Trophoblast cell (in vitro differentiated cells and primary cell): ENCODE measurements around the gene C14orf132.

ENCODE experiments used
- DNase-seq, 2 donors: peaks; one replicate each; pipeline ENCODE4 v3.0.0-alpha.2; 2016
- H2AFZ ChIP-seq: 2 replicates; pipeline ENCODE4 v1.6.1; 2013; ENCODE audit warnings: low read length, moderate library complexity, mild to moderate bottlenecking; ENCODE audit not compliant: insufficient read depth, poor library complexity
- H2AK5ac ChIP-seq: 2 replicates; pipeline ENCODE4 v1.6.1; 2013; ENCODE audit warnings: mild to moderate bottlenecking, low read length
- H2BK120ac ChIP-seq: 2 replicates; pipeline ENCODE4 v1.6.1; 2013; ENCODE audit warnings: low read length, mild to moderate bottlenecking, moderate library complexity; ENCODE audit not compliant: insufficient read depth, poor library complexity
- H2BK12ac ChIP-seq: 2 replicates; pipeline ENCODE4 v1.6.1; 2013; ENCODE audit warnings: mild to moderate bottlenecking, low read length, moderate library complexity
- H2BK5ac ChIP-seq: 2 replicates; pipeline ENCODE4 v1.6.1; 2013; ENCODE audit warnings: low read length, low read depth, moderate library complexity, mild to moderate bottlenecking; ENCODE audit not compliant: poor library complexity
- H3K14ac ChIP-seq: 2 replicates; pipeline ENCODE4 v1.6.1; 2013; ENCODE audit warnings: mild to moderate bottlenecking, low read length
- H3K18ac ChIP-seq: 2 replicates; pipeline ENCODE4 v1.6.1; 2013; ENCODE audit warnings: mild to moderate bottlenecking, low read length
- H3K23ac ChIP-seq: 2 replicates; pipeline ENCODE4 v1.6.1; 2013; ENCODE audit warnings: low read length
- H3K27ac ChIP-seq: 2 replicates; pipeline ENCODE4 v1.5.1; 2013; ENCODE audit warnings: low read depth, mild to moderate bottlenecking, inconsistent platforms, low read length, moderate library complexity
- H3K27me3 ChIP-seq: 2 replicates; pipeline ENCODE4 v1.6.1; 2013; ENCODE audit warnings: inconsistent platforms, mild to moderate bottlenecking, low read length, moderate library complexity; ENCODE audit not compliant: insufficient read depth
- H3K36me3 ChIP-seq, 2 experiments: 1 replicate in 1 of 2; 2 replicates in 1 of 2; pipeline ENCODE4 v1.6.1; 2013; ENCODE audit warnings: low read length in 2 of 2, mild to moderate bottlenecking in 2 of 2, moderate library complexity in 1 of 2; ENCODE audit not compliant: insufficient read depth in 2 of 2, control insufficient read depth in 1 of 2
- H3K4ac ChIP-seq: 2 replicates; pipeline ENCODE4 v1.6.1; 2013; ENCODE audit warnings: low read depth, mild to moderate bottlenecking, low read length, moderate library complexity
- H3K4me1 ChIP-seq, 2 experiments: 1 replicate in 1 of 2; 2 replicates in 1 of 2; pipeline ENCODE4 v1.6.1; 2013; ENCODE audit warnings: low read length in 2 of 2, mild to moderate bottlenecking in 2 of 2, moderate library complexity in 1 of 2; ENCODE audit not compliant: insufficient read depth in 2 of 2, control insufficient read depth in 1 of 2
- H3K4me2 ChIP-seq: 2 replicates; pipeline ENCODE4 v1.6.1; 2013; ENCODE audit warnings: inconsistent platforms, mild to moderate bottlenecking, low read length, moderate library complexity
- H3K4me3 ChIP-seq: 2 replicates; pipeline ENCODE4 v1.5.1; 2013; ENCODE audit warnings: mild to moderate bottlenecking, low read depth, low read length, inconsistent platforms
- H3K79me1 ChIP-seq: one replicate; pipeline ENCODE4 v1.6.1; 2013; ENCODE audit warnings: low read length
- H3K79me2 ChIP-seq: 2 replicates; pipeline ENCODE4 v1.6.1; 2013; ENCODE audit warnings: low read length, mild to moderate bottlenecking; ENCODE audit not compliant: control insufficient read depth, insufficient read depth, poor library complexity
- H3K9ac ChIP-seq: 2 replicates; pipeline ENCODE4 v1.6.1; 2013; ENCODE audit warnings: mild to moderate bottlenecking, low read length
- H3K9me3 ChIP-seq: 2 replicates; pipeline ENCODE4 v1.6.1; 2013; ENCODE audit warnings: low read depth, mild to moderate bottlenecking, control low read depth, inconsistent platforms, low read length; ENCODE audit not compliant: insufficient read depth
- H4K12ac ChIP-seq: 2 replicates; pipeline ENCODE4 v1.6.1; 2013; ENCODE audit warnings: low read depth, mild to moderate bottlenecking, low read length, moderate library complexity
- H4K8ac ChIP-seq: 2 replicates; pipeline ENCODE4 v1.6.1; 2013; ENCODE audit warnings: low read depth, mild to moderate bottlenecking, low read length, moderate library complexity
- H4K91ac ChIP-seq: one replicate; pipeline ENCODE4 v1.6.1; 2013; ENCODE audit warnings: low read depth, mild to moderate bottlenecking, low read length, moderate library complexity
- WGBS: extraction: QIAGEN DNeasy Blood & Tissue Kit; methylation state at CpG from one replicate; pipeline ENCODE4 v1.1.7; 2013; ENCODE audit warnings: missing lambda C conversion rate; ENCODE audit not compliant: insufficient read length, insufficient coverage; ENCODE audit errors: extremely low coverage; 5-methylcytosine and 5-hydroxymethylcytosine counted together

Gene C14orf132

GRCh38 chr14:96098309-96098998, 59.3 kb downstream of the C14orf132 start:
- Histone ChIP-seq H3K36me3 (no peaks in the 10 kb centered on the region), H2AK5ac (no peak overlapping the region), H3K9me3 (no peaks in the 10 kb centered on the region), H3K18ac (no peak overlapping the region), H4K8ac (no peak overlapping the region), H3K4ac (no peak overlapping the region), H4K12ac (no peak overlapping the region), H3K27ac (no peak overlapping the region), H2BK120ac (no peak overlapping the region), H2AFZ (no peak overlapping the region), H3K27me3 (no peaks in the 10 kb centered on the region), H3K79me2 (peaks cover 6% of the 10 kb centered on the region), H3K9ac (no peak overlapping the region), H3K4me1 (peaks cover 23 to 29% of the 10 kb centered on the region in 2 experiments), H2BK5ac (no peak overlapping the region), H3K4me2 (no peak overlapping the region), H3K79me1 (peaks cover 28% of the 10 kb centered on the region), H3K23ac (no peak overlapping the region), H3K14ac (no peak overlapping the region), H2BK12ac (no peak overlapping the region), H3K4me3 (no peak overlapping the region), H4K91ac (no peak overlapping the region)
- peak; percentile 70 to 82 for DNase-seq
- WGBS = no CpG with 5 or more reads among the region's 6 CpGs

GRCh38 chr14:96098999-96099335, 59.8 kb downstream of the C14orf132 start:
- Histone ChIP-seq H3K4ac (no peak overlapping the region), H3K23ac (no peak overlapping the region), H4K12ac (no peak overlapping the region), H3K27ac (no peak overlapping the region), H3K79me2 (peaks cover 6% of the 10 kb centered on the region), H3K14ac (no peak overlapping the region), H2AK5ac (no peak overlapping the region), H2BK120ac (no peak overlapping the region), H3K79me1 (peaks cover 32% of the 10 kb centered on the region), H2BK5ac (no peak overlapping the region), H3K9me3 (no peaks in the 10 kb centered on the region), H4K8ac (no peak overlapping the region), H3K18ac (no peak overlapping the region), H2BK12ac (no peak overlapping the region), H3K4me1 (peaks cover 23 to 29% of the 10 kb centered on the region in 2 experiments), H4K91ac (no peak overlapping the region), H3K9ac (no peak overlapping the region), H2AFZ (no peak overlapping the region), H3K27me3 (no peaks in the 10 kb centered on the region), H3K36me3 (no peaks in the 10 kb centered on the region), H3K4me3 (no peak overlapping the region), H3K4me2 (no peak overlapping the region)
- no peak for DNase-seq

GRCh38 chr14:96100161-96101064, 61.3 kb downstream of the C14orf132 start:
- peak overlapping the region; percentile 100 for H2BK120ac ChIP-seq
- DNase-seq = peak; percentile 84 to 98
- H2BK5ac ChIP-seq = peak overlapping the region; percentile 92
- peaks cover 43% of the 10 kb centered on the region for H3K79me1 ChIP-seq
- no peaks in the 10 kb centered on the region for H3K9me3 ChIP-seq
- no peak overlapping the region for H3K9ac ChIP-seq
- peaks cover 31 to 32% of the 10 kb centered on the region in 2 experiments for H3K4me1 ChIP-seq
- peaks cover 11% of the 10 kb centered on the region for H3K79me2 ChIP-seq
- no CpG with 5 or more reads among the region's 22 CpGs for WGBS
- H3K23ac ChIP-seq = no peak overlapping the region
- peak overlapping the region; percentile 72 for H4K8ac ChIP-seq
- no peak overlapping the region for H3K4me3 ChIP-seq
- H3K27ac ChIP-seq = peak overlapping the region; percentile 80
- peak overlapping the region; percentile 97 for H3K14ac ChIP-seq
- H3K4ac ChIP-seq = peak overlapping the region; percentile 90
- peak overlapping the region; percentile 42 for H2AK5ac ChIP-seq
- no peak overlapping the region for H3K4me2 ChIP-seq
- no peak overlapping the region for H4K12ac ChIP-seq
- H3K18ac ChIP-seq = peak overlapping the region; percentile 5
- peak overlapping the region; percentile 26 for H2AFZ ChIP-seq
- peak overlapping the region; percentile 100 for H2BK12ac ChIP-seq
- no peaks in the 10 kb centered on the region for H3K27me3 ChIP-seq
- peak overlapping the region; percentile 100 for H4K91ac ChIP-seq
- H3K36me3 ChIP-seq = no peaks in the 10 kb centered on the region

- Histone ChIP-seq H2BK5ac (peak overlapping the region; percentile 98), H3K36me3 (no peaks in the 10 kb centered on the region), H3K4me2 (no peak overlapping the region), H3K4me1 (peaks cover 35 to 36% of the 10 kb centered on the region in 2 experiments), H4K91ac (peak overlapping the region; percentile 100), H3K4me3 (no peak overlapping the region), H3K9me3 (no peaks in the 10 kb centered on the region), H4K8ac (peak overlapping the region; percentile 66), H2BK120ac (peak overlapping the region; percentile 100), H3K9ac (no peak overlapping the region), H2AFZ (peak overlapping the region; percentile 12), H4K12ac (no peak overlapping the region), H3K27me3 (no peaks in the 10 kb centered on the region), H2BK12ac (peak overlapping the region; percentile 100), H3K79me1 (peaks cover 48% of the 10 kb centered on the region), H3K79me2 (peaks cover 11% of the 10 kb centered on the region), H3K14ac (peak overlapping the region; percentile 97), H2AK5ac (peak overlapping the region; percentile 20), H3K4ac (peak overlapping the region; percentile 61), H3K23ac (no peak overlapping the region), H3K18ac (peak overlapping the region; percentile 69), H3K27ac (peak overlapping the region; percentile 80)
- WGBS = 100% methylated on average over 1 of the region's 3 CpGs
- peak; percentile 87 to 96 for DNase-seq
These were observed 63.1 kb downstream of the C14orf132 start for GRCh38 chr14:96102081-96102856.
